ENCODE measurements around the gene SH2D2A. TPM values are rescaled to one million over a fixed set of nuclear protein-coding genes. Genes with fewer than 3 reads are reported as not detected.

SH2D2A gene
- polyA plus RNA-seq, 1 experiment: 0.09 TPM

GRCh38 chr1:156839426-156840109 lies 22.9 kb upstream of the SH2D2A start:
- Histone ChIP-seq H3K27me3 (ENCODE audit: control insufficient read depth, insufficient read depth, low read length) (peaks cover 78% of the 10 kb centered on the region), H3K9me3 (ENCODE audit: control insufficient read depth, insufficient read depth, low read length) (no peaks in the 10 kb centered on the region), H3K27ac (ENCODE audit: low read depth, low read length) (no peak overlapping the region), H3K4me3 (ENCODE audit: low read depth, low read length) (no peak overlapping the region)
- no peak for DNase-seq (ENCODE audit: low read depth, low spot score)
- CTCF ChIA-PET: interaction anchor here (0.6 to 4.7 kb wide), 21 partner anchors 9 to 150 kb away, joined by 3 to 74 read pairs (median 7); partner anchors contain the start of genes INSRR, LRRC71 and NTRK1
- POLR2A ChIA-PET: interaction anchor here (1.8 kb wide), 1 partner anchor 50 kb away, joined by 5 read pairs; no protein-coding TSS in a partner anchor
- TF ChIP-seq, protein P1, sequence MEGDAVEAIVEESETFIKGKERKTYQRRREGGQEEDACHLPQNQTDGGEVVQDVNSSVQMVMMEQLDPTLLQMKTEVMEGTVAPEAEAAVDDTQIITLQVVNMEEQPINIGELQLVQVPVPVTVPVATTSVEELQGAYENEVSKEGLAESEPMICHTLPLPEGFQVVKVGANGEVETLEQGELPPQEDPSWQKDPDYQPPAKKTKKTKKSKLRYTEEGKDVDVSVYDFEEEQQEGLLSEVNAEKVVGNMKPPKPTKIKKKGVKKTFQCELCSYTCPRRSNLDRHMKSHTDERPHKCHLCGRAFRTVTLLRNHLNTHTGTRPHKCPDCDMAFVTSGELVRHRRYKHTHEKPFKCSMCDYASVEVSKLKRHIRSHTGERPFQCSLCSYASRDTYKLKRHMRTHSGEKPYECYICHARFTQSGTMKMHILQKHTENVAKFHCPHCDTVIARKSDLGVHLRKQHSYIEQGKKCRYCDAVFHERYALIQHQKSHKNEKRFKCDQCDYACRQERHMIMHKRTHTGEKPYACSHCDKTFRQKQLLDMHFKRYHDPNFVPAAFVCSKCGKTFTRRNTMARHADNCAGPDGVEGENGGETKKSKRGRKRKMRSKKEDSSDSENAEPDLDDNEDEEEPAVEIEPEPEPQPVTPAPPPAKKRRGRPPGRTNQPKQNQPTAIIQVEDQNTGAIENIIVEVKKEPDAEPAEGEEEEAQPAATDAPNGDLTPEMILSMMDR (IDR thresholded peaks at IDR 0.05; ENCODE audit: low read depth, low read length): no peak

DNA sequence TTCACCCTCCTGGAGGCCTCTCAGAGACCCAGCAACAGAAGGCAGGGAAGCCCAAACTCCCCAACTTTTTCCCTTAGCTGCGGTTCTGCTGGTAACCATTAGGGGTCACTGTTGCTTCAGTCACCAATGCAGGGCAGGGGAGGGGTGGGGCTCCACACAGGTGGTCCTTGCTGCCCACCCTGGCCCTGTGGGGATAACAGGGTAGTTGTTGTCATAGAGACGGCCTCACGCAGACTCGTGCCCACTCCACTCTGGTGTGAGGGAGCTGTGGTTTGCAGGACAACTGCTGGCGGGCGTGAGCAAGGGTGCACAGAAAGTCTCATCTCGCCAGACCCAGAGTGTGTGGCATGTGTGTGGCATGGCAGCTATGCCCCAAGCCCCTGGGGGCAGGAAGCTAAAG lies 22.3 kb upstream of the SH2D2A start:
- Histone ChIP-seq H3K27me3 (ENCODE audit: control insufficient read depth, insufficient read depth, low read length) (peaks cover 76% of the 10 kb centered on the region), H3K9me3 (ENCODE audit: control insufficient read depth, insufficient read depth, low read length) (no peaks in the 10 kb centered on the region), H3K27ac (ENCODE audit: low read depth, low read length) (no peak overlapping the region), H3K4me3 (ENCODE audit: low read depth, low read length) (no peak overlapping the region)
- POLR2A ChIA-PET: interaction anchor here (0.7 to 1.8 kb wide), 2 partner anchors 24 to 51 kb away, joined by 4 to 5 read pairs; no protein-coding TSS in a partner anchor
- DNase-seq (ENCODE audit: low read depth, low spot score): no peak
- CTCF ChIA-PET: interaction anchor here (0.6 to 4.7 kb wide), 29 partner anchors 8 to 149 kb away, joined by 3 to 74 read pairs (median 7); partner anchors contain the start of genes INSRR, LRRC71 and NTRK1
- TF ChIP-seq, protein P1 (IDR thresholded peaks at IDR 0.05; ENCODE audit: low read depth, low read length): peak; percentile 92

DNA sequence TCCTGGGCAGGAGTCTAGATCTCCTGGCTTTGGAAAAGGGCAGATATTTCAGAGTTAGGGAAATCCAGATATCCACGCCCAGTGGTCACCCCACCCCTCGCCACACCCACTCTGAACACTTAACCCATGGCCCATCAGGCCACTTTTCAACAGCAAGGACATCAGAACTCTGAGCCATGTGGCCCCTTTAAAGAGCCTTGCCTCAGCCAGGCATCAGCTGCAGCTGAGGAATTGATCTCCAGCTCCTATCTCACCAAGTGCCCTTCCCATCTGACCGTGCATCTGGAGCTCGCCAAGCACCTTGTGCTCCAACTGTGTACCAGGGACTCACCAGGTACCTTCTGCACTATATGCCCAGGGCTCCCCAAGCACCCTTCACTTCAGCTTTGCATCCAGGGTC lies 20.2 kb upstream of the SH2D2A start:
- no peak overlapping the region for H3K27ac ChIP-seq (ENCODE audit: low read depth, low read length)
- POLR2A ChIA-PET: no interaction called here
- TF ChIP-seq, protein P1 (IDR thresholded peaks at IDR 0.05; ENCODE audit: low read depth, low read length): no peak
- no peak overlapping the region for H3K4me3 ChIP-seq (ENCODE audit: low read depth, low read length)
- peaks cover 76% of the 10 kb centered on the region for H3K27me3 ChIP-seq (ENCODE audit: control insufficient read depth, insufficient read depth, low read length)
- no peak for DNase-seq (ENCODE audit: low read depth, low spot score)
- CTCF ChIA-PET: interaction anchor here (1.1 to 4.7 kb wide), 9 partner anchors 15 to 91 kb away, joined by 3 to 74 read pairs (median 7); partner anchors contain the start of genes INSRR and NTRK1
- no peaks in the 10 kb centered on the region for H3K9me3 ChIP-seq (ENCODE audit: control insufficient read depth, insufficient read depth, low read length)

DNA sequence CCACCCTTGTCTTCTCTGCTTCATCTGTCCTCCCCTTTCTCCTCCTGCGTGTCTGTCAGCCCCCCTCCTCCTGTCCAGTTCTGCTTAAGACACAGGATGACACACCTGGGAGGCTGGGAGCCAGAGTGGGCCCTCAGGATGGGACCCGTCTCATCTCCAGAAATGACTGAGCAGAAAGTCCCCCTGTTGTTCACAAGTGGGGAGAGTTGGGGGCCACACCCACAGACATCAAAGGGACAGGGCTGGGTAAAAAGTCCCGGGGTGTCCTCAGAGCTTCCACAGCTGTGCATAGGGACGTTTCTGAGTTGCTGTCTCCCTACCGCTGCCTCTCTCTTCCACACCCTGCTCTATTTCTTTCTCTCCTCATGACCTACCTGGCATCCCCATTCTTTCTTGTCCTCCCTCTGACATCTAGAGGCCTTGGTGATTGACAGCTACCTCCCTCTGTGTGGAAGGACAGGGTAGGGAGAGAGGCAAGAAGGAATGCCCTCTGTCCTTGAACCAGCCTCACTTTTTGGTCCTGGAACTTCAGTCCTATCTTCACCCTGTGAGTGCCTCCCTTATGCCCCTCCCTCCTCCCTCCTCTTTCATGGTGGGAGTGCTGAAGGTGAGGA lies 19.5 kb upstream of the SH2D2A start:
- Histone ChIP-seq H3K27ac (ENCODE audit: low read depth, low read length) (no peak overlapping the region), H3K9me3 (ENCODE audit: control insufficient read depth, insufficient read depth, low read length) (no peaks in the 10 kb centered on the region), H3K27me3 (ENCODE audit: control insufficient read depth, insufficient read depth, low read length) (peaks cover 78% of the 10 kb centered on the region), H3K4me3 (ENCODE audit: low read depth, low read length) (no peak overlapping the region)
- ChIA-PET POLR2A (no interaction called here), CTCF (interaction anchor here (1.1 to 4.7 kb wide), 4 partner anchors 14 to 92 kb away, joined by 4 to 74 read pairs (median 49); partner anchors contain the start of genes INSRR and NTRK1)
- TF ChIP-seq, protein P1 (IDR thresholded peaks at IDR 0.05; ENCODE audit: low read depth, low read length): no peak
- no peak for DNase-seq (ENCODE audit: low read depth, low spot score)

- Histone ChIP-seq H3K27ac (ENCODE audit: low read depth, low read length) (no peak overlapping the region), H3K9me3 (ENCODE audit: control insufficient read depth, insufficient read depth, low read length) (no peaks in the 10 kb centered on the region), H3K27me3 (ENCODE audit: control insufficient read depth, insufficient read depth, low read length) (peaks cover 78% of the 10 kb centered on the region), H3K4me3 (ENCODE audit: low read depth, low read length) (no peak overlapping the region)
- ChIA-PET POLR2A (no interaction called here), CTCF (interaction anchor here (0.9 kb wide), 1 partner anchor 26 kb away, joined by 3 read pairs; the partner anchor contains the start of gene NTRK1)
- DNase-seq (ENCODE audit: low read depth, low spot score): no peak
- TF ChIP-seq, protein P1 (IDR thresholded peaks at IDR 0.05; ENCODE audit: low read depth, low read length): no peak
These were observed 17.7 kb upstream of the SH2D2A start for GRCh38 chr1:156834322-156834721.

Measured in AG04450 (cell line).